Measurements from ENCODE around the gene MIGA1.
"Not testable (repeated sequence)": the region's sequence is repeated elsewhere in the genome, so short reads cannot be mapped to it uniquely, and the experiment has no call there.

Gene MIGA1

DNA sequence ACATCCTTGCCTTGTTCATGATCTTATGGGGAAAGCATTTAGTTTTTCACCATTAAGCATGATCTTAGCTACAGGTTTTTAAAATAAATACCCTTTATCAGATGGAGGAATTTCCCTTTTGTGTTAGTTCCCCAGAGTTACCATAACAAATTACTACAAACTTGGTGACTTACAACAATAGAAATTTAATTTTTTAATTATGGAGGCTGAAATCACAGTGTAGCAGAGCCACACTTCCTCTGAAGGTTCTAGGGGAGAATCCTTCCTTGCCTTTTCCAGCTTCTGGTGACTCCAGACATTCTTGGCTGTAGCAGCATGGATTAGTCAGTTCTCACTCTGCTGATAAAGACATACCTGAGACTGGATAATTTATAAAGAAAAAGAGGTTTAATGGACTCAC, 18.5 kb downstream of the MIGA1 start:
- H3K36me3 ChIP-seq (ENCODE audit: control insufficient read depth, insufficient read depth, low read length), result no peaks in the 10 kb centered on the region
- no peaks in the 10 kb centered on the region for H3K9me3 ChIP-seq (ENCODE audit: control insufficient read depth, low read length)
- H3K27ac ChIP-seq (ENCODE audit: insufficient read depth, low read depth, low read length, poor library complexity, severe bottlenecking), result no peak overlapping the region
- no peaks in the 10 kb centered on the region for H3K27me3 ChIP-seq (ENCODE audit: control insufficient read depth, insufficient read depth, low read length, poor library complexity, severe bottlenecking)
- no peaks in the 10 kb centered on the region for H3K4me1 ChIP-seq (ENCODE audit: control insufficient read depth, insufficient read depth, low read length)
- no peak overlapping the region for H3K4me3 ChIP-seq (ENCODE audit: insufficient read depth, low read depth, low read length)

DNA sequence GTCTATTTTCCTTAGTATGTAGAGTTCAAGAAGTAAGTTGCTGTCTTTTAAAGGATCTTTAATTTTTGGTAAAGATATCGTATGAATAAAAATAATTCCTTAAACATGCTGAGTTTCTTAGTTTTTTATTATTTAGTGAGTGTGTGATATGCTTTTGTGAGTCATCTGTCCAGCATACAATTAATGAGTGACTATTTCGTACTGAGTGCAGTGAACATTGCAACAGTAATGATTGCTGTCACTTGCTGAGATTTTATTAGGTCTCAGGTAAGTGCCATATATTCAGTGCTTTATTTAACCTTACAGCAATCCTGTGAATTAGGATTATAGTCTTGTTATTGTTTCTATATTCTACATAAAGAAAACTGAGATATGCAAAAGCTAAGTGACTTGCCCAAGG, 22.6 kb downstream of the MIGA1 start:
- H3K36me3 ChIP-seq (ENCODE audit: control insufficient read depth, insufficient read depth, low read length), result peaks cover 1% of the 10 kb centered on the region
- H3K27me3 ChIP-seq (ENCODE audit: control insufficient read depth, insufficient read depth, low read length, poor library complexity, severe bottlenecking), result no peaks in the 10 kb centered on the region
- no peak overlapping the region for H3K27ac ChIP-seq (ENCODE audit: insufficient read depth, low read depth, low read length, poor library complexity, severe bottlenecking)
- no peak overlapping the region for H3K4me3 ChIP-seq (ENCODE audit: insufficient read depth, low read depth, low read length)
- 92 to 97% methylated on average over 2 of the region's 2 CpGs for WGBS, 2 experiments
- no peaks in the 10 kb centered on the region for H3K9me3 ChIP-seq (ENCODE audit: control insufficient read depth, low read length)
- no peaks in the 10 kb centered on the region for H3K4me1 ChIP-seq (ENCODE audit: control insufficient read depth, insufficient read depth, low read length)

DNA sequence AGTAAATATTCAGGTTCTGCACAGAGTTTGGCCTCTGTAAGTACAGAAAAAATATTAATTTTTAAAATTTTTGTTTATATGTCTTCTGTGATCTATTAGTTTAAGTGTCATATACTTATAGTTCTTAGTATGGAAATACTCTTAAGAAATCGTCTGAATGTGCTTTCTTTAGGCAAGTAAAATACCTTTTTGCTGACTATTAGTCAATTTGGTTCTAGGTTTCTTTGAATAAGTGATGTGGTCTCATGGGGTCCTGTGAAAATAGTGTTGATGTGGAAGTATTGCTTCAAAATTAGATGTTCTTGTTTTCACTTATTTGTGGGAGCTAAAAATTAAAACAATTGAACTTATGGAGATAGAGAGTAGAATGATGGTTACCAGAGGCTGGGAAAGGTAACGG, 23.9 kb downstream of the MIGA1 start:
- WGBS, 2 experiments, result 94 to 95% methylated on average over 2 of the region's 2 CpGs
- Histone ChIP-seq H3K36me3 (ENCODE audit: control insufficient read depth, insufficient read depth, low read length) (peaks cover 5% of the 10 kb centered on the region), H3K9me3 (ENCODE audit: control insufficient read depth, low read length) (no peaks in the 10 kb centered on the region)

GRCh38 chr1:77809787-77810462, 30.5 kb downstream of the MIGA1 start:
- not testable (repeated sequence) for H3K27ac ChIP-seq (ENCODE audit: insufficient read depth, low read depth, low read length, poor library complexity, severe bottlenecking); H3K9me3 ChIP-seq (ENCODE audit: control insufficient read depth, low read length); H3K36me3 ChIP-seq (ENCODE audit: control insufficient read depth, insufficient read depth, low read length); H3K4me1 ChIP-seq (ENCODE audit: control insufficient read depth, insufficient read depth, low read length); H3K4me3 ChIP-seq (ENCODE audit: insufficient read depth, low read depth, low read length); H3K27me3 ChIP-seq (ENCODE audit: control insufficient read depth, insufficient read depth, low read length, poor library complexity, severe bottlenecking)
- WGBS, 2 experiments, result no CpG with 5 or more reads among the region's 3 CpGs

More for the DNA sequence above, 23.9 kb downstream of the MIGA1 start:
- Histone ChIP-seq H3K4me3 (ENCODE audit: insufficient read depth, low read depth, low read length) (no peak overlapping the region), H3K27me3 (ENCODE audit: control insufficient read depth, insufficient read depth, low read length, poor library complexity, severe bottlenecking) (no peaks in the 10 kb centered on the region), H3K4me1 (ENCODE audit: control insufficient read depth, insufficient read depth, low read length) (no peaks in the 10 kb centered on the region), H3K27ac (ENCODE audit: insufficient read depth, low read depth, low read length, poor library complexity, severe bottlenecking) (no peak overlapping the region)

- H3K27me3 ChIP-seq (ENCODE audit: control insufficient read depth, insufficient read depth, low read length, poor library complexity, severe bottlenecking); H3K27ac ChIP-seq (ENCODE audit: insufficient read depth, low read depth, low read length, poor library complexity, severe bottlenecking); H3K9me3 ChIP-seq (ENCODE audit: control insufficient read depth, low read length); H3K36me3 ChIP-seq (ENCODE audit: control insufficient read depth, insufficient read depth, low read length); H3K4me1 ChIP-seq (ENCODE audit: control insufficient read depth, insufficient read depth, low read length); H3K4me3 ChIP-seq (ENCODE audit: insufficient read depth, low read depth, low read length): not testable (repeated sequence)
- whole genome bisulfite sequencing, 2 experiments, result 96 to 100% methylated on average over 5 to 7 of the region's 21 CpGs
Observed at GRCh38 chr1:77811589-77811988, 32.1 kb downstream of the MIGA1 start.

- 92 to 97% methylated on average over 7 of the region's 7 CpGs for WGBS, 2 experiments
- Histone ChIP-seq H3K36me3 (ENCODE audit: control insufficient read depth, insufficient read depth, low read length) (peaks cover 3% of the 10 kb centered on the region), H3K27me3 (ENCODE audit: control insufficient read depth, insufficient read depth, low read length, poor library complexity, severe bottlenecking) (no peaks in the 10 kb centered on the region), H3K9me3 (ENCODE audit: control insufficient read depth, low read length) (no peaks in the 10 kb centered on the region), H3K27ac (ENCODE audit: insufficient read depth, low read depth, low read length, poor library complexity, severe bottlenecking) (no peak overlapping the region), H3K4me1 (ENCODE audit: control insufficient read depth, insufficient read depth, low read length) (no peaks in the 10 kb centered on the region), H3K4me3 (ENCODE audit: insufficient read depth, low read depth, low read length) (no peak overlapping the region)
Observed at GRCh38 chr1:77817368-77818209, 38.1 kb downstream of the MIGA1 start.

DNA sequence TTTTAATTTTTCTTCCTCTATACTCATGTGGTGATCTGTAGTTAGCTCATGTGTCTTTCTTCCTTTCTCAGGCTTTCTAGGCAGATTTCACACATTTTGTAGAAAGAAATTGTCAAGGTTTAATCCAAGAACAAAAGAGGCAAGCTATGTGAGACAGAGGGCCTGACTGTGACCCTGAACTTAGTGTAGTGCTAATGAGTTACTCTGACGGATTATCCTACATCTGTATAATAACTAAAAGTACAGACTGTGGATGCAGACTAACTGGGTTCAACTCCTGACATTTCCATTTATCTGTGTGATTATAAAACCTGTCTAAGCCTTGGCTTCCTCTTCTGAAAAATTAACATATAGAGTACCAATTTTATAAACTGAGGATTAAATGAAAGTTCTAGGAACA, 40.7 kb downstream of the MIGA1 start:
- no peaks in the 10 kb centered on the region for H3K9me3 ChIP-seq (ENCODE audit: control insufficient read depth, low read length)
- H3K36me3 ChIP-seq (ENCODE audit: control insufficient read depth, insufficient read depth, low read length), result no peaks in the 10 kb centered on the region
- no peak overlapping the region for H3K4me3 ChIP-seq (ENCODE audit: insufficient read depth, low read depth, low read length)
- H3K27me3 ChIP-seq (ENCODE audit: control insufficient read depth, insufficient read depth, low read length, poor library complexity, severe bottlenecking), result no peaks in the 10 kb centered on the region
- H3K4me1 ChIP-seq (ENCODE audit: control insufficient read depth, insufficient read depth, low read length), result no peaks in the 10 kb centered on the region
- no peak overlapping the region for H3K27ac ChIP-seq (ENCODE audit: insufficient read depth, low read depth, low read length, poor library complexity, severe bottlenecking)
- 77 to 78% methylated on average over 1 of the region's 1 CpG for WGBS, 2 experiments

DNA sequence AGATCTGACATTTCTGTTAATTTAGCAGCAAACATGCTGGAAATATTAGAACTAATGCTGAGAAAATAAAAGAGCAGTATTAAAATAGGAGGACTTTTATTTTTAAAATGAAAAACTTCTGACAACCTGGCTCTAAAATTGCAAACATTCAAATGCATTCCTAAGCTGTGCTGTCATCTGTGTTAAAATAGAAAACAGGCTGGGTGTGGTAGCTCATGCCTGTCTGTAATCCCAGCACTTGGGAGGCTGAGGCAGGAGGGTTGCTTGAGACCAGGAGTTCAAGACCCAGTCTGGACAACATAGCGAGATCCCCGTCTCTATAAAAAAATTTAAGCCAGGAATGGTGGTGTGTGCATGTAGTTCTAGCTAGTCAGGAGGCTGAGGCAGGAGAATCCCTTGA, 44.6 kb downstream of the MIGA1 start:
- Histone ChIP-seq H3K27ac (ENCODE audit: insufficient read depth, low read depth, low read length, poor library complexity, severe bottlenecking) (no peak overlapping the region), H3K27me3 (ENCODE audit: control insufficient read depth, insufficient read depth, low read length, poor library complexity, severe bottlenecking) (no peaks in the 10 kb centered on the region)
- 91 to 96% methylated on average over 2 of the region's 2 CpGs for WGBS, 2 experiments

GRCh38 chr1:77824694-77825093, 45.2 kb downstream of the MIGA1 start:
- no peak overlapping the region for H3K27ac ChIP-seq (ENCODE audit: insufficient read depth, low read depth, low read length, poor library complexity, severe bottlenecking)
- H3K27me3 ChIP-seq (ENCODE audit: control insufficient read depth, insufficient read depth, low read length, poor library complexity, severe bottlenecking), result no peaks in the 10 kb centered on the region
- H3K4me3 ChIP-seq (ENCODE audit: insufficient read depth, low read depth, low read length), result no peak overlapping the region
- no peaks in the 10 kb centered on the region for H3K9me3 ChIP-seq (ENCODE audit: control insufficient read depth, low read length)
- H3K36me3 ChIP-seq (ENCODE audit: control insufficient read depth, insufficient read depth, low read length), result no peaks in the 10 kb centered on the region
- 94 to 95% methylated on average over 1 of the region's 1 CpG for WGBS, 2 experiments
- no peaks in the 10 kb centered on the region for H3K4me1 ChIP-seq (ENCODE audit: control insufficient read depth, insufficient read depth, low read length)

More for the DNA sequence above, 44.6 kb downstream of the MIGA1 start:
- Histone ChIP-seq H3K4me3 (ENCODE audit: insufficient read depth, low read depth, low read length) (no peak overlapping the region), H3K4me1 (ENCODE audit: control insufficient read depth, insufficient read depth, low read length) (no peaks in the 10 kb centered on the region), H3K9me3 (ENCODE audit: control insufficient read depth, low read length) (no peaks in the 10 kb centered on the region), H3K36me3 (ENCODE audit: control insufficient read depth, insufficient read depth, low read length) (no peaks in the 10 kb centered on the region)

- H3K4me1 ChIP-seq (ENCODE audit: control insufficient read depth, insufficient read depth, low read length), result no peaks in the 10 kb centered on the region
Observed at GRCh38 chr1:77825131-77825709, 45.8 kb downstream of the MIGA1 start.

More at GRCh38 chr1:77825131-77825709, 45.8 kb downstream of the MIGA1 start:
- WGBS, 2 experiments, result 71 to 80% methylated on average over 9 to 10 of the region's 10 CpGs
- Histone ChIP-seq H3K9me3 (ENCODE audit: control insufficient read depth, low read length) (no peaks in the 10 kb centered on the region), H3K27ac (ENCODE audit: insufficient read depth, low read depth, low read length, poor library complexity, severe bottlenecking) (no peak overlapping the region), H3K36me3 (ENCODE audit: control insufficient read depth, insufficient read depth, low read length) (no peaks in the 10 kb centered on the region), H3K4me3 (ENCODE audit: insufficient read depth, low read depth, low read length) (no peak overlapping the region), H3K27me3 (ENCODE audit: control insufficient read depth, insufficient read depth, low read length, poor library complexity, severe bottlenecking) (no peaks in the 10 kb centered on the region)

Data from ectodermal cell (in vitro differentiated cells).